Activated CD8-positive, alpha-beta memory T cell treated with anti-CD3 and anti-CD28 coated beads, Interleukin-2, amount 50 U/mL, for 4 hours (primary cell): ENCODE results near the gene DUSP12.
"Not testable (repeated sequence)": the region's sequence is repeated elsewhere in the genome, so short reads cannot be mapped to it uniquely, and the experiment has no call there.

Experiments used
- DNase-seq: peaks from one replicate; pipeline ENCODE4 v3.0.0-alpha.2; 2020

Gene DUSP12, protein sequence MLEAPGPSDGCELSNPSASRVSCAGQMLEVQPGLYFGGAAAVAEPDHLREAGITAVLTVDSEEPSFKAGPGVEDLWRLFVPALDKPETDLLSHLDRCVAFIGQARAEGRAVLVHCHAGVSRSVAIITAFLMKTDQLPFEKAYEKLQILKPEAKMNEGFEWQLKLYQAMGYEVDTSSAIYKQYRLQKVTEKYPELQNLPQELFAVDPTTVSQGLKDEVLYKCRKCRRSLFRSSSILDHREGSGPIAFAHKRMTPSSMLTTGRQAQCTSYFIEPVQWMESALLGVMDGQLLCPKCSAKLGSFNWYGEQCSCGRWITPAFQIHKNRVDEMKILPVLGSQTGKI

GRCh38 chr1:161749509-161750407 lies at the start of gene DUSP12:
DUSP12 (plus strand) TSS chr1:161749786; CDS start chr1:161749802, 16 bp downstream.
- peak; percentile 81 for DNase-seq

DNA sequence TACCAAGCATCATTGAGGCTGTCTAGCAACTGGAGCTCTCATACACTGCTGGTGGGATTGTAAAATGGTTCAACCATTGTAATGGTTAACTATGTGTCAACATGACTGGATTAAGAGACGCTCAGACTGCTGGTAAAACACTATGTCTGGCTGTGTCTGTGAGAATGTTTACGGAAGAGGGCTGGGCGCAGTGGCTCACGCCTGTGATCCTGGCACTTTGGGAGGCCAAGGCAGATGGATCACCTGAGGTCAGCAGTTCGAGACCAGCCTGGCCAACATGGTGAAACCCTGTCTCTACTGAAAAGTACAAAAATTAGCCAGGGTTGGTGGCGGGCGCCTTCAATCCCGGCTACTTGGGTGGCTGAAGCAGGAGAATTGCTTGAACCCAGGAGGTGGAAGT lies 47.3 kb upstream of the DUSP12 start:
- no peak for DNase-seq

DNA sequence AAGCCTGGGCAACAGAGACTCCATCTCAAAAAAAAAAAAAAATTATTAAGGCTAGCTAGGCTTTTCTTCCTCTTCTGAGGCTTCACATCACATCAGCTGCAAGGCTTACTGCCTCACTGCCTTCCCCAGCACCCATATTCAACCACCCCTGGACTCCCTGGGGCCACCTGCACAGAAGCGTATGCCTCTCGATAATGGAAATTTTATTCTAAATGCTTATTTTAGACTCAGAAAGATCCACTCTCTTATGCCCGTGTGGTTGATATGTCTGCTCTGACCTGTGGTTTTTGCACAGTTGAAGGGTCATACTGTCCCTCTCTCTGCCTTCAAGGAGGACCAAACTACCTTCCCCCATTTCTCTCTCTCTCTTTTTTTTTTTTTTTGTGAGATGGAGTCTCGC lies 44.0 kb upstream of the DUSP12 start:
- DNase-seq: no peak

GRCh38 chr1:161706113-161706481 lies 43.5 kb upstream of the DUSP12 start:
- no peak for DNase-seq

DNA sequence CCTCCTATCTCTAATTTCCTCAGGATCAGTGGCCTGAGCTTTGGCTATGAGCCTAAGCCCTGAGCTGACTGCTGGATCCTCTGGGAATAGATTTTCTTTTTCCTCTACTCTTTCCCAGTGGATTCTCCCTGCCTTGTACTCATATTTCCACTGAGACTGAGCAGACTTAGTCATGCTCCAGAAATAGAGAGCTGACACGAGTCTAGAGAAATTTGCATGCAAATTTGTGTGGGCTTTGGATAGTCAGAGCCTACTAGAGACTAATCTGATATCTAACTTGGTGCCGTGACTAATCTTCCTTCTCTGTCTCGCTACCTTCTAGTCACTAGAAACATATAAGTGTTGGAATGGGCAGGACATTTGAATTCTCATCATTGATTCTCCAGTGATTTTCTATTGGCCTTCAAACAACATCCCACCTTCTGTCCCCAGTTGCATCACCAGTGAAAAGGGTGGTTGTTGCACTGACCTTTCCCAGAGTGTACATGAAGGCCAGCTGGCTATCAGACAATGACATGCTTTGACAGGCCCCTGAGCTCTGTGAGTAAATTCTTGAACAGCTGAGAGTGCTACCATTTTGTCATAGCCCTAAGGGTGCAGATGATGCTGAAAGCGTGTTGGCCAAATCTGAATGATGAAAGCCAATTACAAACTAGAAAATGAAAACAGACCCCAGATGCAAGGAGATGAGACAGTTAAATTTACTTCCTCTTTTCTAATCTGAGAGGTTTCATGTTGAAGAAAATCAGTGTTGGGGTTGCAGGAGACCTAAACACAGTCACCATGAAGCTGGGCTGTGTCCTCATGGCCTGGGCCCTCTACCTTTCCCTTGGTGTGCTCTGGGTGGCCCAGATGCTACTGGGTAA lies 42.9 kb upstream of the DUSP12 start, which contains the start of gene FCRLA:
FCRLA (plus strand) TSS at position 748 of the 866 bp plus-strand sequence; CDS start at position 784, 36 bp downstream.
- no peak for DNase-seq

DNA sequence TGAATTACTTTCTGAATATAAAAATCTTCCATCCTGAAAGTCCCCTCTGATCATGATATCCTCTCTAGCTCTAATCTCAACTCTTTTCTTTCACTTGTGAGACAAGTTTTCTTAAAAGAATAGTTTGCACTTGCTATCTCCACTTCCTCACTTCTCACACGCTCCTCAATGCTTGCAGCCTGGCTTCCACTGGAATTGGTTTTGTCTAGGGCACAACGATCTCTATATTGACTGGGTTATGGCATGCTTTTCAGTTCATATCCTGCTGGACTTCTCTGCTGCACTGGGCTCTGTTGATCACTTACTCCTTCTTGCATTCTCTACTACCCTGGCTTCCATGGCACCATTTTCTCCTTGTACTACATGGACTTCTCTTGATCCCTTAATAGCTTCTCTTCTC lies 42.1 kb upstream of the DUSP12 start:
- no peak for DNase-seq

DNA sequence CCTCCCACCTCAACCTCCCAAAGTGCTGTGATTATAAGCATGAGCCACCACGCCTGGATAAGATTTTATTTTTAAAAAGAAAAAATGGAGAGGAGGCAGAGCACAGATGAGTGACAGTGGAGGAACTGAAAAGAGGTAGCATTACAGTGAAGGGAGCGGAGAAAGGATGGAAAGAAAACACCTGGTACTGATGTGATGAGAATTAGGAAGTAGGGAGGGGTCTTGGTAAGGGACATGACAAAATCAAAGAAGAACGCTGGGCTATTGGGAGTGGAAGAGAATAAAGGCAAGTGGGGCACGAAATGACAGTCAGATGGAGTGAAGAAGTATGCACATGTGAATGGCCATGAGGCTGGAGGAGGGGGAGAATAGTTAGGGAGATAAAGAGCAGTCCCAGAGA lies 40.2 kb upstream of the DUSP12 start:
- DNase-seq: no peak

- DNase-seq: no peak
Measured at GRCh38 chr1:161710560-161710959, 39.0 kb upstream of the DUSP12 start.

GRCh38 chr1:161718559-161719324 lies 30.8 kb upstream of the DUSP12 start:
- no peak for DNase-seq

- no peak for DNase-seq
Measured at GRCh38 chr1:161719325-161719611, 30.3 kb upstream of the DUSP12 start.

DNA sequence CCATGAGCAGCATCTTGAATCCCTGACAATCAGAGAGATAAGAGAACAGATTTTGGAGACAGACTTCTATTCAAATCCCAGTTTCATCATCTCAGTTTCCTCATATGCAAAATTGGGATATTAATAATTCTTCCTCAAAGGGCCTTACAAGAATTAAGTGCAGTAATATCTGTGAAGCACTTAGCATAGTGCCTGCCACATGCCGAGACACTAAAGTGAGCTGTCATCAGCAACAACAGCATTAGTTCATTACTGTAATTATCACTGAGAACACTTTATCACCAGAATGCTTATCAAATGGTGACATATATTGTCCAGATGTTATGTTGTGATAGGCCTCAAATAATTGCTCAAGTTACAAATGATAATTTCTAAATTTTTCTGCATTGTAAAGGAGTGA lies 29.2 kb upstream of the DUSP12 start:
- no peak for DNase-seq

DNA sequence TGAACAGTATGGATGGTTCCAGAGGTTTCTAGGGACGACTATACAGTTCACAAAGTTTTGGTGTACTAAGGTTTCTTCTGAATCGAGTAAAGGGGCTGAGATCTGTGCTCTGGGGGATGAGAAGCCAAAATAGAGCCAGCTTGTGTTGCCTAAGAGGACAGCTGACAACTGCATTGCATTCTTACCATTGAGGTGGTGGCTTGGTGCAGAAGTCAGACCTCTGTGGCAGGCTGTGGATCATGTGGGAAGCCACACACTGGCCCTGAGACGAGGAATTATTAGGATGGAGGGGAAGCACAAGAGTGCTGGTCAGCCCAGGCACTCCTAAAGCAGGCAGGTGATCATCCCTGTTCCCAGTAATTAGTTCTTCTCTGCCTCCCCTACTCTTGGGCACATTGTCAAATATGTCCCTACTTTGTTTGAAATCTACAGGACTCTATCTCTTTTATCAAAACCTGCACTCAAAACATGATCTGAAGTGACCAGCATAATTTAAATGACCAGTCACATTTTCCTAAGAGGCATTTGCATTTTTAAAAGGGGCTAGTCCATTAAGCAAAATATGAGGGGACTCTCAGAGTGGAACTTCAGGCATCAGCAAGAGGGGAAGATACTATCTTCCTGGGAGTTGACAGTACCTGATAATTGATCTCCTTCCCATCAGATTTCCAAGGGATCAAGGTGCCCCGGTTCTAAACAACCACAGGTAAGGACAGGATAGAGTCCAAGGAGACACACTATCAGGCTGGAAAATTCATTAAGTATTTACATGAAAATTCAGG lies 28.4 kb upstream of the DUSP12 start, which contains the start of gene FCRLB:
FCRLB (plus strand) TSS at position 589 of the 782 bp plus-strand sequence. CDS start 1,129 bp downstream, outside the sequence.
- no peak for DNase-seq

DNA sequence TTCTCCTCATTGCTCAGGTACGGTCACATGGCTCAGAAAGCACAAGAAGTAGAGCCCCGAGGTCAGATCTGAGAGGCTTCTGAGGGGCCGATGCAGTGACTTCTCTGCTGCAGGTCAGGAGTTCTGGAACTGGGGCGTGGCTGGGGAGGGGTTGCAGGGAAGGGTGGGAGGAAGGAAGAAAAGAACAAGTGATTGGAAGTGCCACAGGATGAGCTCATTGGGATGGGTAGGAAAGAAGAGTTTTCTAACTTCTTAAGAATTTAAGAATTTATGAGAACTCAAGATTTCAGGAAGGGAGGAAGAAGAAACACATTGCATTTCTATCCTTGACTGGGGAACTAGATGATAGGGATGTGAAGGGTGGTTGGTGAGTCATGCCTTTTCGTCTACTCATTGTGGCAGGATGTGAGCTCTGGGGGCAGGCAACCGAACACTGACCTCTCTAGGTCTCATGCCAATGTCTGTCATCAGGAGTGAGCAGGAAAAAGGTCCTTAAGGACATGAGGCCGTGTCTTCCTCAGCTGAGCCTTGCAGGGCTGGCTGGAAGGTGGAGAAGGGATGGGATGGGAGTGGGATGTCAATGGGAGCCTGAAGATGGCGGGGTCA lies 27.7 kb upstream of the DUSP12 start:
- DNase-seq: no peak

DNA sequence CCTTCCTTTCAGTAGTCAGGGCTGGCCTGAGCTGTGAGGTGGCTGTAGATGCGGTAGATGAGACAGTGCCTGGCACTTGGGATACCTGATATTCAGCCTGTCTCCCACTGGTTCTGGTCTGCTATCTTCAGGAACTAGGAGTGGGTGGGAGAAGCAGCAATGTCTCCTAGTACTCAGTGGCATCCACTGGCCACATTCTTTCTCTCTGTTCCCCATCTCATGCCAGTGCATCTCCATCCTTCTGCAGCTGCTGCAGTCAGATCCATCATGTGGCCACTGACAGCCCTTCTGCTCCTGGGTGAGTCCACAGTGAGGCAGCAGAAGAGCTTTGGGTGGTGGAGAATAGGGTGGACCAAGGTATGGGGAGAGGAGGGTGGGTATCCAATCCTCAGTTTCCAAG lies 27.2 kb upstream of the DUSP12 start:
- no peak for DNase-seq

DNA sequence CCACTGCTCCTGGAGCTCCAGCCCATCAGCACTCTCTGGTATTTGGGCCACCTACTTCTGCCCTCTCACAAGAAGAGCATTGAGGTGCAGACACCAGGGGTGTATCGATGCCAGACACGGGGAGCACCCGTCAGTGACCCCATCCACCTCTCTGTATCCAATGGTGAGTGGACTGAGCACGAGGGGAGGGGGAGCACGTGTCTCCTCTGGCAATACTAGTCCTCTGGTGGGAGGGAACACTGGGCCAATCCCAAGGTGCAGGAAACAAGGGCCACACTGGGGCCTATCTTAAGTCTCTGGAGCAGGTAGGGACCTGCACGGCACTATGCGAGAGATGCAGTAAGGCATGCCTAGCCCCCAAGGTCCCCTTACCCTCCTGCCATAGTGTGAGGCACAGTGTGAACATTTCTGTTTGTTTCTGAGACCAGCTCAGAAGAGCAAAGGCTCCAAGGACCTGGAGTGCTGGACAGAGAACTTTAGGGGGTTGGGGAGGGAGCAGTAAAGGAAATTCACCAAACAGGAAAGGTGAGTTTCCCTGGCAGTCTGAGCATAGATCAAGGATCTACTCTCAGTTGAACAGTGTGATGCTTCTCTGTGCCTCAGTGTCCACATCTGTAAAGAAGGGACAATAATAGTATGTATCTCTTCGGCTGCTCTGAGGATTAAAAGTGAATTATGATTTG lies 26.0 kb upstream of the DUSP12 start:
- no peak for DNase-seq

- DNase-seq: not testable (repeated sequence)
Measured at GRCh38 chr1:161725258-161725907, 24.2 kb upstream of the DUSP12 start.

- DNase-seq: peak; percentile 41
Measured at GRCh38 chr1:161725908-161726472, 23.6 kb upstream of the DUSP12 start.

- peak; percentile 66 for DNase-seq
Measured at GRCh38 chr1:161726473-161727255, 22.9 kb upstream of the DUSP12 start.
